ENCODE measurements around the gene AOPEP.

AOPEP gene

DNA sequence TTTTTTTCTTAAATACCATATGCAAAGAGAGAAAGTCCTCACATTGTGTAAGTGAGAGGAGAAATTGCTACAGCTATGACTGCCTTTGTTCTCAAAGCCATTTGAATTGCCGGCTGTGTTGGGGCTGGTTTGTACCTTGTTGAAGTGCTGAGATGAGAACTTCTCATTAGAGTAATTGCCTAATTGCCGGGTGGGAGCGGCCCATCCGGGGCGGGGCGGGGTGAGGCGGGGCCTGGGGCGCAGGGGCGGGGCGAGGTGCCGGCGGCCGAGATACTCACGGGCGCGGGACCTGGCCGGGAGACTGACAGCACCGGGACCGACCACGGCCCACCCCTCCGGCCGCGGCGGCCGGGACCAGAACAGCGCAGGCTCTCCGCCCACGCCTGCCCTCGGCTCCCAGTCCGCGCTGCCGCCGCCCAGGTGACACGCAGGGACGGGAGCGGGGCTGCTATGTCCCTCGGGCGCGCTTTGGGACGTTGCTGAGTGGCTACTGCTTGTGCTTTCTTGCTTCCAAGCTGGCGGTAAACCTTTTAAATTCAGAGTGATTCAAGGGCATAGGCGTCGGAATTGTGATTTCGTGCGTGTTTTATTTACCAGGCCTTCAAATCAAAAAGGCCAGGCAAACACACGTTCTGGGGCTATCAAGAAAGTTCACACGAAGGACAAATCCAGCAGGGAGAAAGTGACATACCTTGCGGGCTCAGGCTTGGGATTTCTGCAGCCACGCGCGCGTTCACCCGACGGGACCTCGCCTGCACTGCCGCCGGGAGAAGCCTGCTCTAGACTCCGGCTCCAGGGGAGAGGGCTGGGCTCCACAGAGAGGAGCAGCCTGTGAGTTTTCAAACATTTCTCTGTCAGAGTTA, 322.0 kb downstream of the AOPEP start:
- peak overlapping the region; percentile 69 for H3K27ac ChIP-seq
- TF ChIP-seq, protein P1, sequence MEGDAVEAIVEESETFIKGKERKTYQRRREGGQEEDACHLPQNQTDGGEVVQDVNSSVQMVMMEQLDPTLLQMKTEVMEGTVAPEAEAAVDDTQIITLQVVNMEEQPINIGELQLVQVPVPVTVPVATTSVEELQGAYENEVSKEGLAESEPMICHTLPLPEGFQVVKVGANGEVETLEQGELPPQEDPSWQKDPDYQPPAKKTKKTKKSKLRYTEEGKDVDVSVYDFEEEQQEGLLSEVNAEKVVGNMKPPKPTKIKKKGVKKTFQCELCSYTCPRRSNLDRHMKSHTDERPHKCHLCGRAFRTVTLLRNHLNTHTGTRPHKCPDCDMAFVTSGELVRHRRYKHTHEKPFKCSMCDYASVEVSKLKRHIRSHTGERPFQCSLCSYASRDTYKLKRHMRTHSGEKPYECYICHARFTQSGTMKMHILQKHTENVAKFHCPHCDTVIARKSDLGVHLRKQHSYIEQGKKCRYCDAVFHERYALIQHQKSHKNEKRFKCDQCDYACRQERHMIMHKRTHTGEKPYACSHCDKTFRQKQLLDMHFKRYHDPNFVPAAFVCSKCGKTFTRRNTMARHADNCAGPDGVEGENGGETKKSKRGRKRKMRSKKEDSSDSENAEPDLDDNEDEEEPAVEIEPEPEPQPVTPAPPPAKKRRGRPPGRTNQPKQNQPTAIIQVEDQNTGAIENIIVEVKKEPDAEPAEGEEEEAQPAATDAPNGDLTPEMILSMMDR (conservative IDR thresholded peaks at IDR 0.05) = no peak

DNA sequence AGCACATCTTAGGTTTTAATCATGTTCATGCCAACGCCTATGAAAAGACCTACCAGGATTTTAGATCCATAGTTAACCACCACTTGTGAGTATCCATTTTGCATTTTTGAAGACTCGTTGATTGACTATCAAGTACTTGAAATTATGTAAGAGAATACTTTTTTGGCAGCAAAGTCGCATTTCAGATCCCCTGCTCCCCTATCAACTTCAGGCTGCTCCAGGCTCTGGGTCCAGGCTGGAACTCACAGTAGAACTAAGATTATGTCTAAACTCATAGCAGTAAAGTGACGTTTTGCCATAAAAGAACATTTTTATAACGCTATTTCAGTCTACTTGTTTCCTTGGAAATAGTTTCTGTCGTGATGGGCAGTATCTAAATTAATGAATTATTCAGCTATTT, 323.3 kb downstream of the AOPEP start:
- peak overlapping the region; percentile 69 for H3K27ac ChIP-seq
- TF ChIP-seq, protein P1 (conservative IDR thresholded peaks at IDR 0.05) = no peak

DNA sequence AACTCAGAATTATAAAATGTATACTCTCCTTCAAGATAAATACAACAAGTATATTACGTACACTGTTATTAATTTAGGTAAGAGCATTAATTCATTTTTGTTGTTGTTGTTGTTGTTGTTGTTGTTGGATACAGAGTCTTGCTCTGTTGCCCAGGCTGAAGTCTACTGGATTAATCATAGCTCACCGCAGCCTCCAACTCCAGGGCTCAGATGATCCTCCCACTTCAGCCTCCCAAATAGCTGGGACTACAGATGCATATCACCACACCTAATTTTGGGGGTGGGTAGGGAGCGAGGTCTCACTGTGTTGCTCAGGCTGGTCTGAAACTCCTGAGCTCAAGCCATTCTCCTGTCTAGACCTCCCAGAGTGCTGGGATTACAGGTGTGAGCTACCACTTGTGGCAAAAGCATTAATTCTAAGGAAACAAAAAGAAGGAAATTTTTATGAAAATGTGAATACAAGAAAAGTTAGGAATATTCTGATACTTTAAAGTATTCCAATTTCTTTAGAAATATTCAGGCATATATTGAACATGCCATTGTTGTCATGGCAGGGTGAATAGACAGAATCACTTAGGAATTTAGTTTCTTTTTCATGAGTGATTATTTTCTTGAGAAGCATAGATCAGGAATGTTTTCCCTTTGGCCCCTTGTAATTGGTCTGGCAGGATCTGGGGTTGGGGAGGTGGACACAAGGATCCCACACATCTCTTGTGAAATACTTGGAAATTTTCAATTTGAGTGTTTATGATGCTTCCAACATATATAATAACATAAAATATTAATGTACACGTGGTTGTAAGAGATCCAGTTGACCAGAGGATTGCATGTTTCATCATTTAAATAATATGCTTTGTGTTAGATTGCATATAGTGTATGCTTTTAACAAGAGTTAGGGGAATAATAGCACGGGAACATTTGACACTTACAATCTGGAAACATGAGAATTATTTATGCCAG, 327.4 kb downstream of the AOPEP start:
- TF ChIP-seq, protein P1 (conservative IDR thresholded peaks at IDR 0.05) = no peak
- H3K27ac ChIP-seq = no peak overlapping the region; the same call in 1 of the 2 replicates

DNA sequence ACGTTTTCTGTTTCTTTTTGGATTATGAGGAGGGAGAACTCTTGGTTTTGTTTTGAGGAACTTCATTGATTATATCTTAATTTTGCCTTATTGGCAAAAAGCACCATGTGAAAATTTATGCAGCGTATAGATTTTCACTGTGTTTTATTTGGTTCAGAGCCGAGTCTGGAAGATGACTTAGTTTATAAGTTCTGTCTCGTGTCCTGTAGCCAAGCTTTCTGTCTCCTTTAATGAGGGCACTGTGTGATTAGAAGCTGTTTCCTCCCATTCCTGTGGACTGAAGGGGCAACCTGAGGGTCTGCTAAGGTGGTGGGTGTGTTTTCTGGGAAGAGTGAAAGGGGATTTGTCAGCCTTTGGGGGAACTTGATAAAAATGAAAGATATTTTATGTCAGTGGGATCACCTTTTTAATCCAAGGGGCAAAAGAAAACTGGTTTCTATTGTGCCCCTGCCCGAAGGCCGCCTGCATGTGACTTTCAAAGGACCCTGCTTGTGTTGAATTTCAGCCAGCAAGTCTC, 328.9 kb downstream of the AOPEP start:
- peak overlapping the region; percentile 80 for H3K27ac ChIP-seq
- TF ChIP-seq, protein P1 (conservative IDR thresholded peaks at IDR 0.05) = no peak

DNA sequence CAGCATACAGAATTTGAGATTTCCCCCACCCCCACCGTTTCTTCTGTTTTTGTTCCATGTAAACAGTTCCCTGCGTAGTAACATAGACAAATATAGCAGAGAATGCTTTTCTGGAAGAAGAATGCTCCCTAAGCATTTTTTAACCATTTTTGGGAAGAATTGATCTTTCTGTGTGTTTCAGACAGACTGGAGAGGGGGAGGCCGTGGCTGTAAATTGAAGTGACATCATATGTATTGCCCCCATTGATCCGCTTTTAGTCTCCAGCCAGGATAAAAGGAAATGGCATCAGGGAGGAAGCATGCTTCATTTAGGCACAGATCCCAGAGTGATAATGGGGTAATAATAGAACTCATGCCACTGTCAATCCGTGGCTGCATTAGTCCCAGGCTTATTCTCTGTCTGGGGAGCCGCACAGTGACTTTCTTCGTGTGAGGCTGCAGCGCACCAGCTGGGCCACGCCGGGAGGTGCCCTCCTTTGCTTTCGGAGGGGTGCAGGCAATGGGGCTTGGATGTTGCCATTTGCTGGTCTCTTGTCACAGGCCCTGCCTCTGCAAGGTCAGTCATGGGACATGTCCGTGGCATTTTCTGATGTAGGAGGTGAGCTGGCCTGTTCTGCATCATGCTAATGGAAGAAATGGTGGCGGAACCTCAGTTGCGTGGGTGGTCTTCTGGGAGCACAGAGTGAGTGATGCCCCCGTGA, 329.5 kb downstream of the AOPEP start:
- TF ChIP-seq, protein P1 (conservative IDR thresholded peaks at IDR 0.05) = no peak
- peak overlapping the region; percentile 80 for H3K27ac ChIP-seq

DNA sequence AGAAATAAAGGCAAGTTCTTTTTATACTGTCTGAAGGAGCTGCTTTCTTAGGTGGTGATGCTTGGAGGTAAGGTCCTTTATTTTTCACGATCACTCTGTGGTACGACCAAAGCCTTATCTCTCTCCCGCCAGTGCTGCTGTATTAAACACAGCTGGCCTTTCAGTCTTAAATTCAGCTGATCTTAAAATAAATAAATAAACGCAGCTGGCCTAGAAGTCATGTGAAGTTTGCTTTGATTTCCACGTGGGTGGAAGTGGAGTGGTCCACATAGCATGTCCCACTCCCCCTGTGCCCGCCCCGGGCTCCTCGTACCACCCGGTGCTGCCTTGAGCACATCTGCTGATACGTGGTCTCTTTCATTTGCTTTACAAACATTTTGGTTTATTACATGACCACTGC, 330.6 kb downstream of the AOPEP start:
- H3K27ac ChIP-seq = peak overlapping the region; percentile 80

More for the DNA sequence above, 330.6 kb downstream of the AOPEP start:
- TF ChIP-seq, protein P1 (conservative IDR thresholded peaks at IDR 0.05) = no peak
